Common myeloid progenitor, CD34-positive (primary cell): ENCODE data around the gene OR6C65. TPM values are rescaled to one million over a fixed set of nuclear protein-coding genes. Genes with fewer than 3 reads are reported as not detected.
"Not testable (repeated sequence)": the region's sequence is repeated elsewhere in the genome, so short reads cannot be mapped to it uniquely, and the experiment has no call there.

Experiments used
- CTCF ChIA-PET: fragments of 350-600 bp; sonication (Branson Sonifier 250); formaldehyde crosslinking; loops from one replicate; lab custom pipeline; 2021; ENCODE audit warnings: antibody characterized with exemption; lab: Charles Lee
- POLR2A ChIA-PET: fragments of 350-600 bp; sonication (Branson Sonifier 250); formaldehyde crosslinking; loops from one replicate; lab custom pipeline; 2021; ENCODE audit warnings: antibody characterized with exemption; lab: Charles Lee
- DNase-seq, 3 donors: peaks; one replicate each; pipeline versions ENCODE4 v3.0.0 to v3.0.0-alpha.2; 2013
- H3K27ac ChIP-seq, 2 experiments: 1 replicate in 1 of 2; 2 replicates in 1 of 2; pipeline ENCODE4 v1.7.0; 2013; ENCODE audit warnings: inconsistent platforms in 2 of 2, low read length in 2 of 2, mild to moderate bottlenecking in 2 of 2, low read depth in 1 of 2, moderate library complexity in 1 of 2; ENCODE audit not compliant: severe bottlenecking in 2 of 2, insufficient read depth in 1 of 2, poor library complexity in 1 of 2
- H3K27me3 ChIP-seq, 5 experiments: replicated peaks in 2 of 5; 1 replicate in 3 of 5; 2 replicates in 2 of 5; pipeline versions ENCODE4 v1.6.1 to v1.7.0; 2013; ENCODE audit warnings: low read length in 4 of 5, mild to moderate bottlenecking in 2 of 5, moderate library complexity in 2 of 5, inconsistent platforms in 1 of 5; ENCODE audit not compliant: insufficient read depth in 5 of 5, control insufficient read depth in 4 of 5
- H3K36me3 ChIP-seq, 4 experiments: 1 replicate in 2 of 4; 2 replicates in 2 of 4; pipeline versions ENCODE4 v1.6.1 to v1.7.0; 2013; ENCODE audit warnings: low read length in 3 of 4, control low read depth in 1 of 4, mild to moderate bottlenecking in 1 of 4; ENCODE audit not compliant: control insufficient read depth in 4 of 4, insufficient read depth in 4 of 4
- H3K4me1 ChIP-seq, 4 experiments: 1 replicate in 3 of 4; 2 replicates in 1 of 4; pipeline versions ENCODE4 v1.6.1 to v1.7.1; 2013; ENCODE audit warnings: low read length in 3 of 4, mild to moderate bottlenecking in 3 of 4, control low read depth in 1 of 4, inconsistent platforms in 1 of 4, moderate library complexity in 1 of 4; ENCODE audit not compliant: control insufficient read depth in 4 of 4, insufficient read depth in 4 of 4; ENCODE audit errors: control extremely low read depth in 1 of 4
- H3K4me3 ChIP-seq, 7 experiments: 1 replicate in 4 of 7; 2 replicates in 3 of 7; pipeline versions ENCODE4 v1.5.1 to v1.7.0; 2013; ENCODE audit warnings: mild to moderate bottlenecking in 7 of 7, low read length in 6 of 7, moderate library complexity in 6 of 7, inconsistent platforms in 2 of 7, low read depth in 2 of 7, control low read depth in 1 of 7; ENCODE audit not compliant: insufficient read depth in 4 of 7, control insufficient read depth in 1 of 7; ENCODE audit errors: extremely low read depth in 1 of 7
- H3K9me3 ChIP-seq, 5 experiments: 1 replicate in 4 of 5; 2 replicates in 1 of 5; pipeline versions ENCODE4 v1.6.1 to v1.7.1; 2013; ENCODE audit warnings: low read length in 4 of 5, mild to moderate bottlenecking in 2 of 5, inconsistent platforms in 1 of 5, low read depth in 1 of 5, moderate library complexity in 1 of 5; ENCODE audit not compliant: control insufficient read depth in 4 of 5, insufficient read depth in 2 of 5; ENCODE audit errors: control extremely low read depth in 1 of 5
- WGBS: methylation state at CpG from one replicate; pipeline ENCODE4 v1.1.5; 2013; ENCODE audit not compliant: insufficient coverage; 5-methylcytosine and 5-hydroxymethylcytosine counted together
- polyA plus RNA-seq: library from polyadenylated mRNA; unstranded; fragments of 120-200 nt; gene quantifications from one replicate; pipeline ENCODE4 v1.2.1, GENCODE V29; 2013

OR6C65 gene
- not detected for polyA plus RNA-seq

GRCh38 chr12:55400229-55400628, at the start of gene OR6C65:
OR6C65 (plus strand) TSS chr12:55400529; CDS start chr12:55400529, 0 bp downstream.
- H3K27ac ChIP-seq = no peak within 1 kb of the TSS
- no peak within 1 kb of the TSS for H3K4me3 ChIP-seq
- WGBS = no CpG with 5 or more reads among the region's 1 CpG
- no peaks in the 10 kb centered on the region for H3K4me1 ChIP-seq
- H3K27me3 ChIP-seq = peaks cover 0 to 3% (median 0%) of the 10 kb centered on the region in 5 experiments
- DNase-seq = no peak
- no peaks in the 10 kb centered on the region for H3K9me3 ChIP-seq
- ChIA-PET POLR2A (no interaction called here), CTCF (no interaction called here)
- no peaks in the 10 kb centered on the region for H3K36me3 ChIP-seq

- H3K27ac ChIP-seq, H3K4me1 ChIP-seq, H3K9me3 ChIP-seq, POLR2A ChIA-PET, CTCF ChIA-PET, H3K27me3 ChIP-seq, H3K36me3 ChIP-seq, DNase-seq, H3K4me3 ChIP-seq: not testable (repeated sequence)
- WGBS = 77% methylated on average over 3 of the region's 4 CpGs
These were observed 45.0 kb upstream of the OR6C65 start for GRCh38 chr12:55355338-55355737.

GRCh38 chr12:55362675-55363074, 37.7 kb upstream of the OR6C65 start, which contains the start of gene OR6C75:
OR6C75 (plus strand) TSS chr12:55362975; CDS start chr12:55365111, 2,136 bp downstream.
- DNase-seq = no peak
- Histone ChIP-seq H3K27me3 (peaks cover 0 to 6% (median 0%) of the 10 kb centered on the region in 5 experiments), H3K27ac (no peak within 1 kb of the TSS), H3K36me3 (no peaks in the 10 kb centered on the region), H3K4me3 (no peak within 1 kb of the TSS), H3K4me1 (no peaks in the 10 kb centered on the region), H3K9me3 (no peaks in the 10 kb centered on the region)
- ChIA-PET POLR2A (no interaction called here), CTCF (no interaction called here)
- no CpG with 5 or more reads among the region's 4 CpGs for WGBS

- 100% methylated on average over 1 of the region's 3 CpGs for WGBS
- Histone ChIP-seq H3K36me3 (no peaks in the 10 kb centered on the region), H3K9me3 (no peaks in the 10 kb centered on the region), H3K4me3 (no peak overlapping the region), H3K27me3 (peaks cover 0 to 6% (median 0%) of the 10 kb centered on the region in 5 experiments), H3K27ac (no peak overlapping the region), H3K4me1 (no peaks in the 10 kb centered on the region)
- CTCF ChIA-PET = interaction anchor here (1.2 kb wide), 1 partner anchor 11 kb away, joined by 3 read pairs; no protein-coding TSS in a partner anchor
- POLR2A ChIA-PET = no interaction called here
- no peak for DNase-seq
These were observed 35.2 kb upstream of the OR6C65 start for GRCh38 chr12:55365086-55365485.

GRCh38 chr12:55372521-55372920, 27.8 kb upstream of the OR6C65 start:
- Histone ChIP-seq H3K27ac (no peak overlapping the region), H3K4me1 (no peaks in the 10 kb centered on the region), H3K27me3 (no peaks in the 10 kb centered on the region), H3K36me3 (no peaks in the 10 kb centered on the region), H3K4me3 (no peak overlapping the region), H3K9me3 (no peaks in the 10 kb centered on the region)
- no peak for DNase-seq
- no CpG with 5 or more reads among the region's 4 CpGs for WGBS
- ChIA-PET CTCF (no interaction called here), POLR2A (no interaction called here)

- H3K27me3 ChIP-seq = no peaks in the 10 kb centered on the region
- H3K4me1 ChIP-seq = no peaks in the 10 kb centered on the region
- CTCF ChIA-PET = no interaction called here
- no peak for DNase-seq
- no peak overlapping the region for H3K27ac ChIP-seq
- no peak overlapping the region for H3K4me3 ChIP-seq
- no peaks in the 10 kb centered on the region for H3K9me3 ChIP-seq
- no peaks in the 10 kb centered on the region for H3K36me3 ChIP-seq
- POLR2A ChIA-PET = no interaction called here
These were observed 14.4 kb upstream of the OR6C65 start for GRCh38 chr12:55385891-55386290.

GRCh38 chr12:55392032-55392795, 8.1 kb upstream of the OR6C65 start:
- peaks cover 0 to 2% (median 0%) of the 10 kb centered on the region in 5 experiments for H3K27me3 ChIP-seq
- H3K27ac ChIP-seq = no peak overlapping the region
- H3K36me3 ChIP-seq = no peaks in the 10 kb centered on the region
- CTCF ChIA-PET = no interaction called here
- peaks cover 0 to 2% (median 0%) of the 10 kb centered on the region in 5 experiments for H3K9me3 ChIP-seq
- 91% methylated on average over 23 of the region's 23 CpGs for whole genome bisulfite sequencing
- no peak for DNase-seq
- no peak overlapping the region for H3K4me3 ChIP-seq
- POLR2A ChIA-PET = no interaction called here
- H3K4me1 ChIP-seq = no peaks in the 10 kb centered on the region
